ENCODE measurements around the gene LBX1.

LBX1 gene

DNA sequence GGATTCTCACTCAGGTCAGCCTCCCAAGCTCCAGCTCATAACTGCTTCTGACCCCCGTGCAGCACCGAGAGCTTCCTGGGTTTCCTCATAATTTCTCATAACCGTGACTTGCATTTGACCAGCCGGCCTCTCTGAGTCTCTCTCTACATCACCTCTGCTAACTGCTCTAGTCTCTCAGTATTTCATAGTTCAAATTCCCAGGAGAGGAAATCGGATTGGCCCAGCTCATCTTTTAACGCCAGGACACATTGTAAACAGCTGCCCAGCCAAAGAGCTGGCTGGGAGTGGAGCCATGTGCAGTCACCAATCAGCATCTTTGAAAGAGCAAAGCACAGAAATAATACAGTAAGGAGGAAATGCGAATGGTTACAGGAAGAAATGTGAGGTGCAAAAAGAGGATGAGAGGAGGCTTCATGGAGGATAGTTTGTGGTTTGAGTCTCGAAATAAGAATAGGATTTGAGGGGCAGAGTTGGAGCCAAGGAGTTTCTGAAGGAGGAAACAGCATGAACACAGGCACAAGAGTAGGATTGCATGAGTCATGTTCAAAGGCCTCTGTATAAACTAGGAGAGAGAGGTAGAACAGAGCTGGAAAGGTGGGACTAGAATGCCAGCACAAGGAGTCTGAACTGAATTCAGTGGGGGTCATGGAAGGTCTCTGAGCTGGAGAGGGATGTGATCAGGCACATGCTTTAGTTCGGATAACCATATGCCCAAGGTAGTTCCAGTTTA, 15.2 kb upstream of the LBX1 start:
- ATAC-seq (ENCODE audit: low read depth) (peak; percentile 59; the same call in 1 of the 3 replicates), DNase-seq (ENCODE audit: low spot score) (no peak)
- Histone ChIP-seq H3K27ac (ENCODE audit: poor library complexity, severe bottlenecking) (no peak overlapping the region), H3K4me1 (ENCODE audit: insufficient read depth, poor library complexity, severe bottlenecking) (no peaks in the 10 kb centered on the region), H3K36me3 (ENCODE audit: low read depth) (no peaks in the 10 kb centered on the region), H3K27me3 (ENCODE audit: insufficient read depth, poor library complexity, severe bottlenecking) (peaks cover 27% of the 10 kb centered on the region), H3K4me3 (ENCODE audit: severe bottlenecking) (no peak overlapping the region), H3K9me3 (ENCODE audit: severe bottlenecking) (no peaks in the 10 kb centered on the region)
- TF ChIP-seq, protein P1, sequence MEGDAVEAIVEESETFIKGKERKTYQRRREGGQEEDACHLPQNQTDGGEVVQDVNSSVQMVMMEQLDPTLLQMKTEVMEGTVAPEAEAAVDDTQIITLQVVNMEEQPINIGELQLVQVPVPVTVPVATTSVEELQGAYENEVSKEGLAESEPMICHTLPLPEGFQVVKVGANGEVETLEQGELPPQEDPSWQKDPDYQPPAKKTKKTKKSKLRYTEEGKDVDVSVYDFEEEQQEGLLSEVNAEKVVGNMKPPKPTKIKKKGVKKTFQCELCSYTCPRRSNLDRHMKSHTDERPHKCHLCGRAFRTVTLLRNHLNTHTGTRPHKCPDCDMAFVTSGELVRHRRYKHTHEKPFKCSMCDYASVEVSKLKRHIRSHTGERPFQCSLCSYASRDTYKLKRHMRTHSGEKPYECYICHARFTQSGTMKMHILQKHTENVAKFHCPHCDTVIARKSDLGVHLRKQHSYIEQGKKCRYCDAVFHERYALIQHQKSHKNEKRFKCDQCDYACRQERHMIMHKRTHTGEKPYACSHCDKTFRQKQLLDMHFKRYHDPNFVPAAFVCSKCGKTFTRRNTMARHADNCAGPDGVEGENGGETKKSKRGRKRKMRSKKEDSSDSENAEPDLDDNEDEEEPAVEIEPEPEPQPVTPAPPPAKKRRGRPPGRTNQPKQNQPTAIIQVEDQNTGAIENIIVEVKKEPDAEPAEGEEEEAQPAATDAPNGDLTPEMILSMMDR (IDR thresholded peaks at IDR 0.05; ENCODE audit: poor library complexity, severe bottlenecking), result no peak

GRCh38 chr10:101241840-101242707, 12.8 kb upstream of the LBX1 start:
- no peak overlapping the region for H3K4me3 ChIP-seq (ENCODE audit: severe bottlenecking)
- DNase-seq (ENCODE audit: low spot score), result no peak
- H3K27ac ChIP-seq (ENCODE audit: poor library complexity, severe bottlenecking), result no peak overlapping the region
- H3K36me3 ChIP-seq (ENCODE audit: low read depth), result no peaks in the 10 kb centered on the region
- no peaks in the 10 kb centered on the region for H3K9me3 ChIP-seq (ENCODE audit: severe bottlenecking)
- TF ChIP-seq, protein P1 (IDR thresholded peaks at IDR 0.05; ENCODE audit: poor library complexity, severe bottlenecking), result no peak
- H3K4me1 ChIP-seq (ENCODE audit: insufficient read depth, poor library complexity, severe bottlenecking), result no peaks in the 10 kb centered on the region
- no peak for ATAC-seq (ENCODE audit: low read depth)
- peaks cover 30% of the 10 kb centered on the region for H3K27me3 ChIP-seq (ENCODE audit: insufficient read depth, poor library complexity, severe bottlenecking)

DNA sequence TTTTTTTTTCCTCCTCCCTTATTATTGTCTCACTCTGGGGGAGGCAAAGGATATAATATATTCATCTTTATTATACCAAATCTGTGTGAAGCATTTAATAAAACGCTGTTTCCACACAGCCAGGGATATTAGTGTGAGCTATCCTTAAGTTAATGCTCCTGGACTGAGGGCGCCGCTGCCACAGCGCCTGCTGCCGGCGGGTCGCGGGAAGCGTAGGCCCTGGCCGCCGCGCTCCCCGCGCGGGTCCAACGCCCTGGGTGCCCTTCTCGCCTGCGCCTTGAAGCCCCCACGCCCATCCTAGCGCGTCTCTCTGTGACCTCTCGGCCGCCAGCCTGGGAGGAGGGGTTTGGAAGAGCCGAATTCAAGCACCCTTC, 9.5 kb upstream of the LBX1 start:
- TF ChIP-seq, protein P1 (IDR thresholded peaks at IDR 0.05; ENCODE audit: poor library complexity, severe bottlenecking), result peak; percentile 42
- H3K4me3 ChIP-seq (ENCODE audit: severe bottlenecking), result no peak overlapping the region
- no peak for DNase-seq (ENCODE audit: low spot score)
- no peaks in the 10 kb centered on the region for H3K4me1 ChIP-seq (ENCODE audit: insufficient read depth, poor library complexity, severe bottlenecking)
- peaks cover 62% of the 10 kb centered on the region for H3K27me3 ChIP-seq (ENCODE audit: insufficient read depth, poor library complexity, severe bottlenecking)
- no peaks in the 10 kb centered on the region for H3K36me3 ChIP-seq (ENCODE audit: low read depth)
- ATAC-seq (ENCODE audit: low read depth), result no peak
- H3K9me3 ChIP-seq (ENCODE audit: severe bottlenecking), result no peaks in the 10 kb centered on the region
- no peak overlapping the region for H3K27ac ChIP-seq (ENCODE audit: poor library complexity, severe bottlenecking)

GRCh38 chr10:101237982-101238731, 8.9 kb upstream of the LBX1 start:
- Histone ChIP-seq H3K27me3 (ENCODE audit: insufficient read depth, poor library complexity, severe bottlenecking) (peaks cover 68% of the 10 kb centered on the region), H3K9me3 (ENCODE audit: severe bottlenecking) (no peaks in the 10 kb centered on the region), H3K4me3 (ENCODE audit: severe bottlenecking) (no peak overlapping the region), H3K36me3 (ENCODE audit: low read depth) (no peaks in the 10 kb centered on the region), H3K4me1 (ENCODE audit: insufficient read depth, poor library complexity, severe bottlenecking) (no peaks in the 10 kb centered on the region), H3K27ac (ENCODE audit: poor library complexity, severe bottlenecking) (no peak overlapping the region)
- DNase-seq (ENCODE audit: low spot score) (no peak), ATAC-seq (ENCODE audit: low read depth) (no peak)
- TF ChIP-seq, protein P1 (IDR thresholded peaks at IDR 0.05; ENCODE audit: poor library complexity, severe bottlenecking), result no peak
